ENCODE data around the gene ZNF512B.
"Not testable (repeated sequence)": the region's sequence is repeated elsewhere in the genome, so short reads cannot be mapped to it uniquely, and the experiment has no call there.

DNA sequence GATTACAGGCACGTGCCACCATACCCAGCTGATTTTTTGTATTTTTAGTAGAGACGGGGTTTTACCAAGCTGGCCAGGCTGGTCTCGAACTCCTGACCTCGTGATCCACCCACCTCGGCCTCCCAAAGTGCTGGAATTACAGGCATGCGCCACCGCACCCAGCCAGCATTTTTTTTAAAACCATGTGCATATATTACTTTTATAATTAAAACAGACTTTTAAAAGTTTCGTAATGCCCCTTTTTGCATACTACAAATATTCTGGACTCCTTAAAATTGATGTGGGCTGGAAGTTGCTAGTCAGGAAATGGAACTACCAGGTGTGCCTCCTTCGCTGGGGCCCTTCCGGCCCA, 2.2 kb upstream of the ZNF512B start:
- TF ChIP-seq, protein P1, sequence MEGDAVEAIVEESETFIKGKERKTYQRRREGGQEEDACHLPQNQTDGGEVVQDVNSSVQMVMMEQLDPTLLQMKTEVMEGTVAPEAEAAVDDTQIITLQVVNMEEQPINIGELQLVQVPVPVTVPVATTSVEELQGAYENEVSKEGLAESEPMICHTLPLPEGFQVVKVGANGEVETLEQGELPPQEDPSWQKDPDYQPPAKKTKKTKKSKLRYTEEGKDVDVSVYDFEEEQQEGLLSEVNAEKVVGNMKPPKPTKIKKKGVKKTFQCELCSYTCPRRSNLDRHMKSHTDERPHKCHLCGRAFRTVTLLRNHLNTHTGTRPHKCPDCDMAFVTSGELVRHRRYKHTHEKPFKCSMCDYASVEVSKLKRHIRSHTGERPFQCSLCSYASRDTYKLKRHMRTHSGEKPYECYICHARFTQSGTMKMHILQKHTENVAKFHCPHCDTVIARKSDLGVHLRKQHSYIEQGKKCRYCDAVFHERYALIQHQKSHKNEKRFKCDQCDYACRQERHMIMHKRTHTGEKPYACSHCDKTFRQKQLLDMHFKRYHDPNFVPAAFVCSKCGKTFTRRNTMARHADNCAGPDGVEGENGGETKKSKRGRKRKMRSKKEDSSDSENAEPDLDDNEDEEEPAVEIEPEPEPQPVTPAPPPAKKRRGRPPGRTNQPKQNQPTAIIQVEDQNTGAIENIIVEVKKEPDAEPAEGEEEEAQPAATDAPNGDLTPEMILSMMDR (IDR thresholded peaks at IDR 0.05; ENCODE audit: low read length) = not testable (repeated sequence)
- not testable (repeated sequence) for TF ChIP-seq EZH2phosphoT487 (IDR thresholded peaks at IDR 0.05; ENCODE audit: low read length); EZH2 (optimal IDR thresholded peaks at IDR 0.05; ENCODE audit: low read depth, low read length)

All from MM.1S (cell line).